Measurements from ENCODE around the gene DCBLD1.

DNA sequence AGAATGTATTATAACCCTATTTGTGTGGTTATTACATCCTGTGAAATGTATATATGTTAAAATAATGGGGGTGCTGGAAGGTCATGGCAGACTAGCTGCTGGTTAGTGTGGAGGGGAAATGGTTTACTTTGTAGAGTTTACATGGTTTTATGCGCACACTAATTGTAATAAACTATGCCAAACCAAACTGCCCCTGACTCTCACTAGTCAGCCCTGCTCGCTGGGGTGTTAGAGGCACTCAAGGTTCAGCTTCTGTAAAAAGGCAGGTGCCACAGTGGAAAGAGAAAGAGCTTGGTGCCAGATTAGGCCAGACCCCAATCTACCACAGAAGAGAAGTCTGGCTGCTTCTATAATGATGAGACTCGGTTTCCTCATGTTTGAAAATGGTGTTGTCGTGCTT lies 67.1 kb downstream of the DCBLD1 start:
- TF ChIP-seq, protein P1, sequence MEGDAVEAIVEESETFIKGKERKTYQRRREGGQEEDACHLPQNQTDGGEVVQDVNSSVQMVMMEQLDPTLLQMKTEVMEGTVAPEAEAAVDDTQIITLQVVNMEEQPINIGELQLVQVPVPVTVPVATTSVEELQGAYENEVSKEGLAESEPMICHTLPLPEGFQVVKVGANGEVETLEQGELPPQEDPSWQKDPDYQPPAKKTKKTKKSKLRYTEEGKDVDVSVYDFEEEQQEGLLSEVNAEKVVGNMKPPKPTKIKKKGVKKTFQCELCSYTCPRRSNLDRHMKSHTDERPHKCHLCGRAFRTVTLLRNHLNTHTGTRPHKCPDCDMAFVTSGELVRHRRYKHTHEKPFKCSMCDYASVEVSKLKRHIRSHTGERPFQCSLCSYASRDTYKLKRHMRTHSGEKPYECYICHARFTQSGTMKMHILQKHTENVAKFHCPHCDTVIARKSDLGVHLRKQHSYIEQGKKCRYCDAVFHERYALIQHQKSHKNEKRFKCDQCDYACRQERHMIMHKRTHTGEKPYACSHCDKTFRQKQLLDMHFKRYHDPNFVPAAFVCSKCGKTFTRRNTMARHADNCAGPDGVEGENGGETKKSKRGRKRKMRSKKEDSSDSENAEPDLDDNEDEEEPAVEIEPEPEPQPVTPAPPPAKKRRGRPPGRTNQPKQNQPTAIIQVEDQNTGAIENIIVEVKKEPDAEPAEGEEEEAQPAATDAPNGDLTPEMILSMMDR (conservative IDR thresholded peaks at IDR 0.05; ENCODE audit: low read length), result no peak
- TF ChIP-seq EZH2phosphoT487 (IDR thresholded peaks at IDR 0.05; ENCODE audit: borderline replicate concordance), result no peak

Data from Loucy (cell line).